Central memory CD4-positive, alpha-beta T cell (primary cell): Measurements from ENCODE around the gene ESPN.
"Not testable (repeated sequence)": the region's sequence is repeated elsewhere in the genome, so short reads cannot be mapped to it uniquely, and the experiment has no call there.

Experiments used
- DNase-seq: peaks from one replicate; pipeline ENCODE4 v3.0.0; 2022

Gene ESPN

DNA sequence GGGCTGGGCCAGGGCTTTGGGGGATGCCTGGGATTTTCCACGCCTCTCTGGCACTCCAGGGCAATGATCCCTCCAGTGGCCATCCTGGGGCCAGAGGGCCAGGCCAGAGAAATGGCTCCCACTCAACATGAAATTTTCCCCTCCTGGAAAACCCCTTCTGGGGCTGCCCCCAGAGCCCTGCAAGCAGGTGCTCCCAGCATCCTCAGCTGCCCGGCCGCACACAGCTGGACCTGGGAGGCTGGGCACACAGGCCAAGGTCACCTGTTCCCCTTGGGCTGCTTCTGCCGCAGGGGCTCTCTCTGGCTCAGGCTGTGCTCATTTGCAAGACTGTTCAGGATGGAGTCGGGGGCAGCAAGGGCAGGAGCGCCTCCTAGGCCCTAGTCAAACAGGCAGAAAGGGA is 3.9 kb downstream of the ESPN start:
- DNase-seq, result not testable (repeated sequence)

DNA sequence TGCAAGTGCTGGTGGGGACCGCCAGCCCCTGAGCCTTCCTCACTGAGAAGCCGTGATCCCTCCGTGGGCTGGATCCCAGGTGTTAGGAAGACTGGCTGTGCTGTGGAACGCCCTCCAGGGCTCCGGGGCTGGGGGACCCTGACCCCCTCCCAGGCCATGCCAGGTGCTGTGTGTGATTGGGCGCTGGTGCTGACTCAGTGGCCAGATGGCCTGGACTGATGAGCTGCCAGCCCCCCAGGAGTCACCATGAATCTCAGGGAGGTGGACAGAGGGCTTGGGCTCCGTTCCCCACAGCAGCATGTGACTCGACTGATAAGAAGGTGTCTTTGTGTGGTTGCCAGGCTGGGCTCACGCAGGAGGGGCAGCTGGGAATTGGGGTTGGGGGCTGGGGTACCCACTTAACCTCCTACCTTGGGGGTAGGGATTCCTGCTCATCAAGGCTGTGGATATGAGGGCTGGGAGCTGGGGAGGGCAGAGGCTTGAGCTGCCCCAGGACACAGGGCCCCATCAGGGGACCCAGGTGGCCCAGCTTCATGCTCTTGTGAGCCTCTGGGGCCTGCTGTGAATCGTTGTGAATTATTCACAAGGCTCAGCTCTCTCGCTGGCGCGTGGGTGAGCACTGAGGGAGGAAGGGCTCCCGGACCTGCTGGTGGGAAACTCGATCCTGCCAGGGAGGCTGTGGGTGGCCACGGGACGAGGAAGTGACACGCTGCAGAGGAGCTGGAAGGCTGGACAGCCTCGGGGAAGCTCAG is 5.3 kb downstream of the ESPN start:
- not testable (repeated sequence) for DNase-seq

DNA sequence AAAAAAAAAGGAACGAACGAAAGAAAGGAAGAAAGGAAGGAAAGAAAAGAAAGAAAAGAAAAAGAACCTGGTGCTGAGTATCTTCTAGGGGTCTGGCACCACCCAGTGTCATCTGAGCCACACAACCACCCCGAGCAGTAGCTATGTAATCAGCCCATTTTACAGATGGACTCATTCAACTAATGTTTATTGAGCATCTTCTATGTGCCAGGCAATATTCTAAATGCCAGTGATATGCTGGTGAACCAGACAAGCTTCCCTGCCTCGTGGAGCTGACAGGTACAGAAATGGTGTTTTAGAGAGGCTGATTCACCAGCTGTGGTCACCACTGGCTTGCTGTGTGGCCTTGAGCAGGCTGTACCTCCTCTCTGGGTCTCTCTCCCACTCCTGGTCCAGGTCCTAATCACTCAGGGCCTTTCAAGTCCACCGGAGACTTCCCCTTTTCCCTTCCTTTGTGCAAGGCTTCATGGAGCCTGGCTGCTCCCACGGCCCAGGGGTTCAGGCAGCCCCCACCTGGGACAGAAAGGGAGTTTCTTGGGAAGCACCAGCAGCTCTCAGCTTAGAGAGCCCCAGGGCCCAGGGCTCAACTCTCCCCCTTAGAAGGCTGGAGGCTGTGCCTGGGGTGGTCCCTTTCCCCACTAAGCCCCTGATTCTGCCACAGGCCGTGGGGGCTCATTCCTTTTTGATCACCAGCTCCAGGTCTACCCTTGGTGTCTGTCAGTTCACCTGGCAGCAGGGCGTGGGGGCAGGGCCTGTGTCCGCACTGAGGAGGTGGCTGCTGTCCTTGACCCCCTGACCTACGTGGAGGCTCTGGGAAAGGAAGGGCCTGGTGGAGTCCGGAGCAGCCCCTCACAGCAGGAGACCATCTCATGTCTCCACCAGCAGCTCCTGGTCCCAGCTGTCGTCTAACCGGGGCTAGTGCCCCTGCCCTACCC is 7.3 kb downstream of the ESPN start:
- DNase-seq, result not testable (repeated sequence)

DNA sequence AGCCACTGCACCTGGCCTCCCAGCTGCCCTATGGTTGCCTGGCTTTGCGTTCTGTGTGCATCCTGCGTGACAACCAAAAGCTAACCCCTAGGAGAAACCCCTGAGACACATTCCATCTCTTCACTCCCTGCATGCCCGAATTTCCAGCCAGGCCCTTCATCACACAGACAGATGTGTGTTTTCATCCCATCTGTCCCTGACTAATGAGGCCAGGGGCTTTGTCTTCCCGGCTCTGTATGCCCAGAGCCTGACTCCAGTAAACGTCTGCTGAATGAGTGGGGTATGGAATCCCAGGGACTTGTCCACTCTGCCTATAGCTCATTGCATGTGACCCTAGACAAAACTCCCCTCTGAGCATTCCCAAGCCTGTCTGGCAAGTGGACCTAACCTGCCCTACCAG is 9.6 kb downstream of the ESPN start:
- DNase-seq, result no peak

DNA sequence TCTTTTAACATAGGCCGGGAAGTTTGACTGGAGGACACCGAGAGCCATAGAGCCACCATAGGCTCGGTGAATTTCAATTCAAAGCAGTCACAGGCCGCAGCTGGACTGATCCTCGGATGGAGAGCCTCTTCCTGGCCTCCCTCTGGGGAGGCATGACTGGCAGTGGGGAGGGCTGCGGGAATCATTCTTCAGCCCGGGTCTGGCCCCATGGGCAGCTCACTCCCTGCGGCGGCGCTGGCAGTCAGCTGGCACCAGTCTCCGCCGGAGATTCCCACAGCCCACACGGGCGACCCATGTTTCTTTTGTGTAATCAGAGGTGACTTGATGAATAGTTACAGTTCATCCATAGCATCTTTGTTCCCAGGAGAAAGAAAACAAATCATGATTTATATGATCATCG is 10.6 kb downstream of the ESPN start:
- DNase-seq, result no peak

DNA sequence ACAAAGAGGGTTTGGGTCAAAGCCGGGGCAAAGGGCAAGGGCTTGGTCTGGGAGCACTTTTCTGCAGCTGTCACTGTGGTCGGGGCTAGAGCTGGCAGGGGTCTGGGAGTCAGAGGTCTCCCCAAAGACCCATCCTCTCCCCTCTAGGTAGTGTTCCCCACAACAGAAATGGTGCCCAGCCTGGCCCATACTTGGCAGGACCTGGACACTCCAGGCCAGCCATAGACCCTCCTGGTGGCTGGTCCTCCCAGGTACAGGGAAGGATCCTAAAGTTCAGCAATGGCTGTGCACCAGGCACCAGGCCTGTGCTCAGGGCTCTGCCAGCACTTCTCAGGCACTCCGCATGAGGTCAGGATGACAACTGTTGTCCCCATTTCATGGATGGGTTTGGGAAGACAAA is 11.0 kb downstream of the ESPN start:
- DNase-seq, result no peak

DNA sequence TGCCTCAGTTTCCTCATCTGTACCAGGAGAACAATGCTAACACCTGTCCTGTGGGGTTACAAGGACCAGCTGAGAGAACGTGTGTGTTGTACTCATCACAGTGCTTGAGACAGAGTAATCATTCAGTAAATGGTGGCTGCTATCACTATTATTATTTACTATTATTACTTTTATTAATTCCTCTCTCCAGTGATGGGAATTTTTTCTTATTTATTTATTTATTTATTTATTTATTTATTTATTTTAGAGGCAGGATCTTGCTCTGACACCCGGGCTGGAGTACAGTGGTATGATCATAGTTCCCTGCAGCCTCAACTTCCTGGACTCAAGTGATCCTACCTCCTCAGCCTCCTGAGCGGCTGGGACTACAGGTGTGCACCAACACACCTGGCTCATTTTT is 11.7 kb downstream of the ESPN start:
- DNase-seq, result not testable (repeated sequence)

DNA sequence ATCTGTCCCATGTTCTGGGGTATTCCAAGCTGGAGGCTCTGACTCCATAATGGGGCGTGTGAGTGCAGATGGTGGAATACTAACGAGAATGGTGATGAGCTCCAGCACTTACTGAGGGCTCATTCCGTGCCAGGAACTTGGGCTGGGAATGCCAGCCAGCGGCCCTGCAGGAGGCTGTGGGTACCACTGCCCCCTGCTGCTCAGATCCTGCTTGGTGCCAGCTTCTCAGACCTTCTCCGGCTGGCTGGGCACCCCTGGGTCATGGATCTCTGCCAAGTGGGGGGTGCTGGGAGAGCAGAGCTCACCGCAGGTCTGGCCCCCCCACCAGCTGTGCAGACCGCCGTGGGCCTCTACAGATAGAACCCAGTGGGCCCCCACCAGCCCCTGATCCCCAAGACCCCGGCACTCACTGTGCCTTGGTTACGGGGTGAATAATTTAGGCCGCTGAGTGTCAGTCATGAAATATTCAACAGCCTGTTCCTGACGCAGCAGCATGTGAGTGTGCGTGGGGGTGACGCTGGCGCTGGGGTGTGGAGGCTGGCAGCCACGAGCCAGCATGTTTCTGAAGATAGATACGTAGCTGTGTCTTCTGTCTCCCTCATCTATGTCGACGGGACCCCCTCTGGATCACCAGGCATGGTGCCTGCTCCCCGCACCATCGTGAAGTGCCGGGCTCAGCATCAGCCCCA is 12.6 kb downstream of the ESPN start:
- not testable (repeated sequence) for DNase-seq

DNA sequence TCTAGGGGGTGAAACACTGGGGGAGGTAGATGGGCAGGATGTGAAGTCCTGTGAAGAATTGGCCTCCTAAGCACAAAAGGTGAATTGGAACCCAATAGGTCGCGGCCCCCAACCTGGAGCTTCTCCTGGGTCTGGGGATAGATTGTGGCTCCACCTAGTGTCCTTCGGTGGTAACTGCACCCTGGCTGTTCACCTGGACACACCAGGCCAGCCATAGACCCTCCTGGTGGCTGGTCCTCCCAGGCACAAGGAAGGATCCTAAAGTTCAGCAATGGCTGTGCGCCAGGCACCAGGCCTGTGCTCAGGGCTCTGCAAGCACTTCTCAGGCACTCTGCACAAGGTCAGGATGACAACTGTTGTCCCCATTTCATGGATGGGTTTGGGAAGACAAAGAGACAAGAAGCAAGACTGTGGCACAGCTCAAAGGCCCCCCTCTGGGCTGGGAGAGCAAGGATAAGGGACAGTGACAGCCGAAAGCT is 13.5 kb downstream of the ESPN start:
- DNase-seq, result peak; percentile 68

DNA sequence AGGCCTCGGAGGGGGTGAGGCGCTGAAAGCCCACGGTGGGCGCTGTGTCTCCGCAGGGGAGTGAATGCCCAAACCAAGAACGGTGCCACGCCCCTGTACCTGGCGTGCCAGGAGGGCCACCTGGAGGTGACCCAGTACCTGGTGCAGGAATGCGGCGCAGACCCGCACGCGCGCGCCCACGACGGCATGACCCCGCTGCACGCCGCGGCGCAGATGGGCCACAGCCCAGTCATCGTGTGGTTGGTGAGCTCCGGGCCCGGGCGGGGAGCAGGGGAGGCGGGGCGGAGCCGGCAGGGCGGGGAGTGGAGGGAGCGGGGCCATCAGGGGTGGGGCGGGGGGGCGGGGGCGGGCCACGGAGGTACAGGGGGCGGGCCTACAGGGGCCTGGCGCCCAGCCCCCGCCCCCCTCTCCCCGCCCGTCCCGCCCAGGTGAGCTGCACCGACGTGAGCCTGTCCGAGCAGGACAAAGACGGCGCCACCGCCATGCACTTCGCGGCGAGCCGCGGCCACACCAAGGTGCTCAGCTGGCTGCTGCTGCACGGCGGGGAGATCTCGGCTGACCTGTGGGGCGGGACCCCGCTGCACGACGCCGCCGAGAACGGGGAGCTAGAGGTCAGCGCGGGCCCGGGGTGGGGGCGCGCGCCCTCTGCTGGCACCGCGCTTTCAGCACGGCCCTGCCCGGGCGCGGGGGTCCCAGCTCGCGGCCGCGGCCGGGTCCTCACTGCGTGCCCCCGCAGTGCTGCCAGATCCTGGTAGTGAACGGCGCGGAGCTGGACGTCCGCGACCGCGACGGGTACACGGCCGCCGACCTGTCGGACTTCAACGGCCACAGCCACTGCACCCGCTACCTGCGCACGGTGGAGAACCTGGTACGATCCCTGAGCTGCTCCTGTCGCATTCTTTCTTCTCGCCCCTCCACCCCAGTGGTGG is 15.9 kb downstream of the ESPN start:
- DNase-seq, result peak; percentile 65

DNA sequence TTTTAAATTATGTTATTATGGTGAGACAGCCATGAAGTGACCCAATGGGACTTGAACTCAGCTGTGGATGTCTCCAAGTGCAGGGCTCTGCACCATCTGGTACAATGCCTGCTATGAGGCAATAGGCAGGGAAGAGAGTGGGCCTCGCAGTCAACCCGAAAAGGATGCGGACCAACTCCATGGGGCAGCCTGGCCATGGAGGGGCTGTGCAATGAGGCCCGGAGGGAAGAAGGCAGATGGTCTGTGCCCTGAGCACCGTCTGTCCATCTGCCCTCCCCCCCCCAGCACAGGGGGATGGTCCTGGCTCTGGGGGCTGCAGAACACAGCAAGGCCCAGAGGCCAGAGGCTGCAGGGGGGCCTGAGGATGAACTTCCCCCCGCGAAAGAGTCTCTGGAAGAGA is 17.0 kb downstream of the ESPN start:
- DNase-seq, result no peak

DNA sequence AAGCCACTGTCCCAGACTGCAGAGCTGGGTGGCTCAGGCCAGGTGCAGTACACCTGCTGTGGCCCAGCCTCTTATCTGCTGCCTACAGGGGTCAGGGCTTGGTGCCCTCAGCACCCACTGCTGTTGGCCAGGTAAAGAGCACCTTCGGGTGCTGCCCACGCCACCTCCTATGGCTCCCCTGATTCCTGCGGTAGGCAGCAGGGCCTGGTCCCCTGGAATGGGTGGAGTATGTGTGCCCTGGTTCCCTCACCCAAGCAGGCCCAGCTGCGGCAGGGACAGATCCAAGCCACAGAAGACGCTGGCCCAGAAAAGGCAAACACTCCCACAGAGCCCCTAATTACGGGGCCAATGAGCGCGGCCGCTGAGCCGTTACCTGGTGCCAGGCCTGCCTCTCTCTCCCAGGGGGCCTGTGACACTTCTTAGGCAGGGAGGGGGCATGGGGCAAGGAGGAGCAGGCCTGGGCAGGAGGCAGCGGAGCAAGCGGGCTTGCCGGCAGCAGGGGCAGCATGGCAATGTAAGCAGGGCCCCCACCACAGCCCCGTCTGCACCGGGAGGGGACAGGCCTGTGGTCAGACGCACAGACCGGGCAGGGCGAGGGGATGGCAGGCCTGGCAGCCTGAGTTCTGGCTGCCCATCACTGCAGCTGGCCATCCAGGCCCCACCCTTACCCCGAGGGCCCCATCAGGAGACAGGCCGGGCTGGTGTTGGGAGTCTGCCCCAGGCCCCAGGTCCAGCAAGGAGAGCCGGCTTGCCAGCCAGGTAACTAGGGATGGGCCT is 19.0 kb downstream of the ESPN start:
- no peak for DNase-seq

DNA sequence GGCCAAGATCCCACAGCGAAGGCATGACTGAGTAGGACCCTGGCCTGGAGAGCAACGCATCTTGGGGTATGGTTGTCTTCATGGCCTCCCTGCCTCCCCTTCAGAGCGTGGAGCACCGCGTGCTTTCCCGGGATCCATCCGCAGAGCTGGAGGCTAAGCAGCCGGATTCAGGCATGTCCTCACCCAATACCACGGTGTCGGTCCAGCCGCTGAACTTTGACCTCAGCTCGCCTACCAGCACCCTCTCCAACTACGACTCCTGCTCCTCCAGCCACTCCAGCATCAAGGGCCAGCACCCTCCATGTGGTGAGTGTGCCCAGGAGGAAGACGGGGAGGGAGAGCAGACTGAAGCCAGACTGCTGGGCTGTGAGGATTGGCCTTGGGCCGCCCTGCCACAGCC is 19.8 kb downstream of the ESPN start:
- DNase-seq, result no peak

DNA sequence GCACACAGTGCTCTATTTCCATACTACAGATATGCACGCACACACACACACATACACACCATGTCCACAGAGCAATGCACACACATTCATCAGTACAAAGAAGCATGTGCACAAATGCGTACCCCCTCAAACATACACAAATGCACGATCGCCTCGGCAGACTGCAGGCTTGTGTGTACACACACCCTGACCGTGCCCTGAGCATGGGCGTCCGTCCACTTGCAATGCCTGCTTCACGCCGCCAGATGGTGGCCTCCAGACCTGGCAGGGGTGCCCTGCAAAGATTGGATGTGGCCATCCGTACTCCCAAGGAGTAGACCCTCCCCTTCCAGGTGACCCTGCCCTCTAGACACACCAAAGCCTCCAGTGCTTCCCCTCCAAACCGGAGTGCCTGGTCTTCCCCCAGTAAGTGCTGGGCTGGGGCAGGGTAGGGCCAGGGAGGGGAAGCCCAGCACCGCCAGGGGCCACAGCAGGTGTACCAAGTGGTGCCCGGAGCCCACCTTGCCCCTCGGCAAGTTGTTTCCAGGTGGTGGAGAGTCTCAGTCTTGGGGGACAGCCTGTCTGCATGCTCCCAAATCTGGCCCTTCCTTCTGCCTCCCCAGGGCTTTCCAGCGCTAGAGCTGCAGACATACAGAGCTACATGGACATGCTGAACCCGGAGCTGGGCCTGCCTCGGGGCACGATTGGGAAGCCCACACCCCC is 20.6 kb downstream of the ESPN start:
- peak; percentile 29 for DNase-seq

DNA sequence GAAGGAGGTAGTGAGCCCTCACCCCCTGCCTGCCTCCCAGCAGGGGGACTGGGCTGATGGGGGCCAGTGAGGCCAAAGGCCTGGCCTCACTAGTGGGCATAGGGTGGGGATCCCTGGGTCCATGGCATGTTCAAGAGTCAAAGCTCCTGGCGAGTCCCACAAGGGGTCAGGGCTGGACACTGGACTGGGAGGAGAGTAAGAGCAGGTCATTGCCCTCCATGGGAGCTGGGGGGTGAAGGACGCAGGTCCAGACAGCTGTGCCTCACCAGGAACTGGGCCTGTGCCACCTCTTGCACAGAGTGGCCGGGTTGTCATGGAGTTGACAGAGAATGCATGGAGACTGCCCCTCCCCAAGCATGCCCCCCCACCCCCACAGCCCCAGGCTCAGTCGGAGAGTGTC is 21.4 kb downstream of the ESPN start:
- DNase-seq, result not testable (repeated sequence)

DNA sequence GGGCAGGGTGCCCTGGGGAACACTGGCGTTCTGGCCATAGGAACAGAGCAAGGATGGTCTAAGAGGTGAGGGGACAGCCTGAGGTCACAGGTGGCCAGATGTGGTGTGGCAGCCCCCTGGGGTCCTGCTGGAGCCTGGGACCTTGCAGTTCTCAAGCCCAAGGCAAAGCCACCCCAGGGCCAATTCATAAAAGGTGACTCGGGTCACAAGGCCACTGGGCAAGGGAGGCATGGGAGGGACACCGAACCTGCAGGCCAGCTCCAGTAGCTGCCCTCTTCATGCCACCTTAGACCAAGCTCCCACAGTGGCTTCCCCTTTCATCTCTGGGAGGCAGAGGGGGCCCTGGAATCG is 22.1 kb downstream of the ESPN start:
- no peak for DNase-seq

DNA sequence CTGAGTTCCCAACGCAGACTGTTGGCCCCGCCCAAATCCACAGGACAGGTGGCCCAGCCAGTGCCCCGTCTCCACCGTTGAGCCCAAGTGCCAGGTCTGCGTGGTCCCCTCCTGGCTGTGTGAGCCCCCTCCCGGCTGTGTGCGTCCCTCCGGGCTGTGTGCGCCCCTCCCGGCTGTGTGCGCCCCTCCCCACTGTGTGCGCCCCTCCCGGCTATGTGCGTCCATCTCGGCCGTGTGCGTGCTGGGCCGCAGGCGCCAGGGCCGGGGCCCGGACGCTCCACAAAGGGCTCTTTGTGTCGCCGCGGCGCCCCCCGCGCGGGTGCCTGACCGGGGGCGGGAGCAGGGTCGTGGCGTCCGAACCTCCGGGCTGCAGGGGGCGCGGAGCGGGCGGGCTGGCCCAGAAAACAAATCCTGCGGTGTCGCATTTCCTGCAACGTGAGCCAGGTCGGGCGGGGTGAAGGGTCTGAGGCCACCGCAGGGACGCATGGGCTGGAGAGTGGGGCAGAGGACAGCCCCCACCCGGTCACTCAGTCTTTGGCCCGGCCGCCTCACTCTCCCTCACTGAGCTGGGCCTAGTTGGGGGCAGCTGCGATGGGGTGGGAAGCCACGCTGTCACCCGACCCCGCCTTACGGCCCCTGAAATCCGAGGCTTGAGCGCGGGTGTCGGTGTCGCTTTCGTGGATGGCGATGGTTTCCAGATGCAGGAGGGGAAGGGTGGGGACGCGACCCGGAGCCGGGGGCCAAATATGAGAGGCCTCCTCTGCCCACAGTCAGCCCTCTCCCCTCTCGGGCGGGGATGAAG is 22.6 kb downstream of the ESPN start:
- DNase-seq, result no peak

DNA sequence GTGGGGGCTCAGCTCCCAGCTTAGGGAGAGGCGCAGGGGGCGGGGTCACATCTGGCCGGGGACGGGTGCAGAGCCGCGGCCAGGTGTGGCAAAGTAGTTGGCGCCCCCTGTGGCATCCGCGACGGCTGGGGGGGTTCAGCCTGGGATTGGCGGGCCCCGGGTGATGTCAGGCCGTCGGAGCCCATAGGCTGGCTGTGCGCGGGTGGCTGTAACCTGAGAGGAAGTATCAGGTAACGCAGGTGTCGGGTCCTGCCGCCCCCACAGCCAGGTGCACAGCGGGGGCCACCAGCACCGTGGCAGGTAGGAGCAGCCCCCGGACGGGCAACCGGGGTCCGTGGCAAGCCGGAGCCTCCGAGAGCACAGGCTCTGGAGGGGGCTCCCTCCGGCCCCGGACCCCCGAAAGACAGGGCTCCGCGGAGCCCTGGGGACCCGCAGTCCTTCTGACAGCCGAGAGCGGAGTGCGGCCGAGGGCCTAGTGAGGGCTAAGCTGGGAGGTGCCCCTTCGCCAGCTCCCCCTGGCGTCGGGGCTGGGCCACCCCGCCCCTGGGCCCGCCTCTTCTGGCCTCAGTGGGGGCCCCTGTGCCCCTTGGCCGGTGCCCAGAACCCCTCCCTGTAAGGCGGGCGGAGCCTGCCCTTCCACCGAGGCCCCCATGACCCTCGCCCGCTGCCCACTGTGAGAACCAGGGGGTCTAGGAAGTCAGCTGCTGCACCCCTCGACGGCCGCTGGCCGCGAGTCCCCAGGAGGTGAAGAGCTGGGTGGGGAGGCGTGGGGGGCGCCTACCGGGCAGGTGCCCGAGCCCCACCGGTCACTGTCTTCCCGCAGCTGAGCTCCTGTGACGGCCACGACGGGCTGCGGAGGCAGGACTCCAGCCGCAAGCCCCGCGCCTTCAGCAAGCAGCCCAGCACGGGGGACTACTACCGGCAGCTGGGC is 23.5 kb downstream of the ESPN start:
- DNase-seq, result peak; percentile 58
